Brain microvascular endothelial cell (primary cell): ENCODE data around the gene TRH.
A peak's percentile ranks its signal among the peaks of the same experiment; 100 is the strongest.

Experiments
- DNase-seq: peaks from one replicate; pipeline ENCODE4 v3.0.0-alpha.2; 2020
- H3K27ac ChIP-seq: fragments of 250-450 bp; sonication (Bioruptor Pico); 2 replicates; pipeline ENCODE4 v1.5.1; 2020; ENCODE audit warnings: mild to moderate bottlenecking, moderate library complexity
- H3K27me3 ChIP-seq: fragments of 250-450 bp; sonication (Bioruptor Pico); replicated peaks from 2 replicates; pipeline ENCODE4 v1.5.1; 2020; ENCODE audit warnings: mild to moderate bottlenecking
- H3K36me3 ChIP-seq: fragments of 250-450 bp; sonication (Bioruptor Pico); replicated peaks from 2 replicates; pipeline ENCODE4 v1.5.1; 2020; ENCODE audit warnings: mild to moderate bottlenecking
- H3K4me3 ChIP-seq: 2 replicates; pipeline ENCODE4 v1.5.1; 2011; ENCODE audit warnings: low read depth, mild to moderate bottlenecking, control low read depth, low read length, moderate library complexity
- in situ Hi-C: cut with HindIII; loops from 2 replicates; pipeline ENCODE4 v1.10.0; 2017; ENCODE audit warnings: low sequenced_read_pairs, low pct_ligation_motif_present
- TF ChIP-seq, protein P1 (sequence below): IDR thresholded peaks from 2 replicates; pipeline ENCODE4 v1.5.1; 2011; ENCODE audit warnings: low read depth, mild to moderate bottlenecking, moderate library complexity, low read length, control low read depth, inconsistent platforms; ENCODE audit errors: missing control alignments

TRH gene

DNA sequence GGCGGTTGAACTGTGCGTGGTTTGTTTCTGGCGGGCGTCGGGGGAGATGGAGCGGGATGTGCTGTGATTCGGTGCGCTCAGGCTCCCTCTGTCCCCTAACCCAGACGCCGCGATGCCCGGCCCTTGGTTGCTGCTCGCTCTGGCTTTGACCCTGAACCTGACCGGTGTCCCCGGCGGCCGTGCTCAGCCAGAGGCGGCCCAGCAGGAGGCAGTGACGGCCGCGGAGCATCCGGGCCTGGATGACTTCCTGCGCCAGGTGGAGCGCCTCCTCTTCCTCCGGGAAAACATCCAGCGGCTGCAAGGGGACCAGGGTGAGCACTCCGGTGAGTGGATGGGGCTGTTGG is 1.2 kb downstream of the TRH start:
- Histone ChIP-seq H3K36me3 (no peaks in the 10 kb centered on the region), H3K27ac (no peak overlapping the region), H3K27me3 (peaks cover 45% of the 10 kb centered on the region), H3K4me3 (no peak overlapping the region)
- DNase-seq = no peak
- in situ Hi-C loops = no loop called here
- TF ChIP-seq, protein P1, sequence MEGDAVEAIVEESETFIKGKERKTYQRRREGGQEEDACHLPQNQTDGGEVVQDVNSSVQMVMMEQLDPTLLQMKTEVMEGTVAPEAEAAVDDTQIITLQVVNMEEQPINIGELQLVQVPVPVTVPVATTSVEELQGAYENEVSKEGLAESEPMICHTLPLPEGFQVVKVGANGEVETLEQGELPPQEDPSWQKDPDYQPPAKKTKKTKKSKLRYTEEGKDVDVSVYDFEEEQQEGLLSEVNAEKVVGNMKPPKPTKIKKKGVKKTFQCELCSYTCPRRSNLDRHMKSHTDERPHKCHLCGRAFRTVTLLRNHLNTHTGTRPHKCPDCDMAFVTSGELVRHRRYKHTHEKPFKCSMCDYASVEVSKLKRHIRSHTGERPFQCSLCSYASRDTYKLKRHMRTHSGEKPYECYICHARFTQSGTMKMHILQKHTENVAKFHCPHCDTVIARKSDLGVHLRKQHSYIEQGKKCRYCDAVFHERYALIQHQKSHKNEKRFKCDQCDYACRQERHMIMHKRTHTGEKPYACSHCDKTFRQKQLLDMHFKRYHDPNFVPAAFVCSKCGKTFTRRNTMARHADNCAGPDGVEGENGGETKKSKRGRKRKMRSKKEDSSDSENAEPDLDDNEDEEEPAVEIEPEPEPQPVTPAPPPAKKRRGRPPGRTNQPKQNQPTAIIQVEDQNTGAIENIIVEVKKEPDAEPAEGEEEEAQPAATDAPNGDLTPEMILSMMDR = peak; percentile 4

DNA sequence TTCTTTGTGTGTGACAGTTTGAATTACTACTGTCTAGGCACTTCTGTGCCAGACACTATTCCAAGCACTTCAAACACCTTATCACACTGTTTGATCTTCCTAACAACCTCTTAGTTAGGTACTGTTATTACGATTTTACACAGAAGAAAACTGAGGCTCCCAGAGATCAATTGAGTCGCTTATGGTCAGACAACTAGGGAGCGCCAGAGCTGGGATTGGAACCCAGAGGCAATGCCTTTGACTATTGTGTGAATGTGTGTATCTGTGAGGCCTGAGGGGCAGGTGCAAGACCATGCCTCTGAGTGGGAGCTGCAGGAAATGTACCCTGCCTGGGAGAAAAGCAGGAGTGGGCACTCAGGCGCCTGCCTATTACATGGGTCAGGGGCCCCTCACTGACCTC is 1.8 kb downstream of the TRH start:
- no peak overlapping the region for H3K4me3 ChIP-seq
- TF ChIP-seq, protein P1 = no peak
- no peaks in the 10 kb centered on the region for H3K36me3 ChIP-seq
- DNase-seq = no peak
- in situ Hi-C loops = no loop called here
- H3K27me3 ChIP-seq = peaks cover 51% of the 10 kb centered on the region
- no peak overlapping the region for H3K27ac ChIP-seq

DNA sequence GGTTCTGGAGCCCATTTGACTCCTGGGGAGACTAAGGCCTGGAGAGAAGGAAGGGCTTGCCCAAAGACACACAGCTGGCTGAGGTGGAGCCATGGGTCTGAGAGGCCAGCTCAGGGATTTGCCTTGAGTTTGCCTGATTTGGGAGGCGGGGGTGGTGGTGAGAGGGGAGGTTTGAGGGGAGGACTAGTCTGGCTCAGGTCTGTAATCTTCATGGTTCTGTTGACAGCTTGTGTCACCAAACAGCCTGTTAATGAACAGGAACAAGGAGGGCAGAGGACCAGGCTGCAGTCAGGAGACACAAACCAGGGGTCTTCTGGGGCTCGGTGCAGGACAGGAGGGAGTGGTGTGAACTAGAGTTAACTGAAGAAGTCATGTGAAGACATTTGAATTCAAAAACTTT is 3.6 kb downstream of the TRH start:
- no peaks in the 10 kb centered on the region for H3K36me3 ChIP-seq
- no peak for DNase-seq
- TF ChIP-seq, protein P1 = no peak
- in situ Hi-C loops = no loop called here
- no peak overlapping the region for H3K4me3 ChIP-seq
- H3K27me3 ChIP-seq = peaks cover 48% of the 10 kb centered on the region
- H3K27ac ChIP-seq = no peak overlapping the region

DNA sequence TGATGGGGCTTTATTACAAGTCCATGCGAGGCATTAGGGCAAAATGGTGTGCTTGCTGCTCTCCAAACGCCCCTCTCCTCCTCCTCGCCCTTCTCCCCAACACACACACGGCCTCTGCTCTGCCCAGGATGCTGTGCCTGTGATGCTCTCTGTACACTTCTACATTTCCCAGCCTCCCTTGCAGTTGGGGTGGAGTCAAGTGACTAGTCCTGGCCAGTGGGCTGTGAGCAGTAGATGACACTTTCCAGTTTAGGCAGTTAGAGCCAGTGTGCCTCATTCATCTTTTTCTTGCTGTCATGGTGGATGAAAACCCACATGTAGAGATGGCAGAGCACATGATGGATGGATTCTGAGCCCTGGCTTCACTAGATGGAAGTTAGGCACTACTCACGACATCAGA is 5.4 kb downstream of the TRH start:
- Histone ChIP-seq H3K27me3 (peaks cover 31% of the 10 kb centered on the region), H3K4me3 (no peak overlapping the region), H3K36me3 (no peaks in the 10 kb centered on the region), H3K27ac (no peak overlapping the region)
- DNase-seq = no peak
- TF ChIP-seq, protein P1 = no peak
- in situ Hi-C loops = no loop called here

DNA sequence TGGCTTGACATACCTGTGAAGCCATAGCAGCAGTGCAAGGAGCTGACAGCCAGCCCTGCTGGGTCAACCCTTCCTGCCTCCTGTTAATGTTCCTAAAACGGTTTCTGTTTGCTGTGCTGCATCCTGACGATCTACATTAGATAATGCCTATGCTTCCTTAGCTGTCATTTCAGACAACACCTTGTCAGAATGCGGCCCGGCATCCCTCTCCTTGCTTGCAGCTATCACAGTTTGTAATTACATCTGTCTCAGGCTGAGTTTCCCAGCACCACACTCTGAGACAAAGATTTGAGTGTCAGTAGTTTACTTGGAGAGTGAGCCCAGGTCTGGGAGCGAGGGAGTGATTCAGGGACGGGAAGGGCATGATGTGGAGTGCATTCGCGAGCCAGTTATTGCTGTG is 9.0 kb downstream of the TRH start:
- peaks cover 15% of the 10 kb centered on the region for H3K27me3 ChIP-seq
- DNase-seq = no peak
- H3K4me3 ChIP-seq = no peak overlapping the region
- TF ChIP-seq, protein P1 = no peak
- H3K27ac ChIP-seq = no peak overlapping the region
- in situ Hi-C loops = no loop called here
- no peaks in the 10 kb centered on the region for H3K36me3 ChIP-seq

GRCh38 chr3:129984125-129984524 is 9.6 kb downstream of the TRH start:
- Histone ChIP-seq H3K4me3 (no peak overlapping the region), H3K27me3 (peaks cover 15% of the 10 kb centered on the region)
- in situ Hi-C loops = no loop called here

More at GRCh38 chr3:129984125-129984524, 9.6 kb downstream of the TRH start:
- H3K27ac ChIP-seq = no peak overlapping the region
- DNase-seq = no peak
- TF ChIP-seq, protein P1 = no peak
- no peaks in the 10 kb centered on the region for H3K36me3 ChIP-seq
